Adrenal gland (tissue), 12 donors: Measurements from ENCODE around the gene MCOLN2. TPM values are rescaled to one million over a fixed set of nuclear protein-coding genes. Genes with fewer than 3 reads are reported as not detected.

ENCODE experiments used
- DNase-seq, 7 donors: peaks; one replicate each; pipeline ENCODE4 v3.0.0-alpha.2; 2019 to 2020
- H3K27ac ChIP-seq, 5 donors: fragments of 200-600 bp; sonication (generic) in 4 of 5; 1 replicate in 3 of 5; 2 replicates in 2 of 5; pipeline versions ENCODE4 v1.5.1 to v1.8.0; 2016 to 2020; ENCODE audit warnings: mild to moderate bottlenecking in 1 of 5
- H3K27me3 ChIP-seq: fragments of 200-600 bp; 2 replicates; pipeline ENCODE4 v1.8.0; 2021
- H3K36me3 ChIP-seq, 2 donors: fragments of 200-600 bp; replicated peaks in 1 of 2; 1 replicate in 1 of 2; 2 replicates in 1 of 2; pipeline versions ENCODE4 v1.5.1 to v1.8.0; 2018 to 2022
- H3K4me1 ChIP-seq, 2 donors: fragments of 200-600 bp; replicated peaks in 1 of 2; 1 replicate in 1 of 2; 2 replicates in 1 of 2; pipeline versions ENCODE4 v1.5.1 to v1.8.0; 2018 to 2021
- H3K4me3 ChIP-seq, 4 donors: fragments of 200-600 bp; sonication (generic) in 3 of 4; one replicate each; pipeline ENCODE4 v1.5.1; 2016 to 2018
- H3K9me3 ChIP-seq, 3 donors: fragments of 200-600 bp; sonication (generic) in 1 of 3; replicated peaks in 1 of 3; 1 replicate in 2 of 3; 2 replicates in 1 of 3; pipeline versions ENCODE4 v1.5.1 to v1.8.0; 2016 to 2021
- CTCF ChIP-seq, 6 experiments: fragments of 450-650 bp in 4 of 6; fragments of 200-600 bp in 2 of 6; sonication (generic) in 1 of 6; IDR thresholded peaks; 1 replicate in 5 of 6; 2 replicates in 1 of 6; pipeline versions ENCODE4 v1.5.1 to v1.8.0; 2016 to 2021; ENCODE audit warnings: antibody characterized with exemption in 6 of 6, mild to moderate bottlenecking in 2 of 6, moderate library complexity in 1 of 6
- POLR2A ChIP-seq, 2 donors: fragments of 450-650 bp; IDR thresholded peaks; one replicate each; pipeline ENCODE4 v1.6.1; 2017; ENCODE audit warnings: antibody characterized with exemption in 2 of 2, mild to moderate bottlenecking in 2 of 2, moderate library complexity in 1 of 2
- WGBS, 4 donors: extraction: QIAGEN DNeasy Blood & Tissue Kit in 2 of 4; methylation state at CpG; one replicate each; pipeline versions ENCODE4 v1.1.5 to v1.1.7; 2013 to 2017; 5-methylcytosine and 5-hydroxymethylcytosine counted together
- intact Hi-C, 2 donors: fragments of 100-400 bp; cut with DNase I; formaldehyde crosslinking; loops; one replicate each; pipeline versions ENCODE4 v1.14.1 to v1.15.0; 2022 to 2023
- polyA plus RNA-seq, 3 donors: library from polyadenylated mRNA; stranded (reverse); fragments of 200-250 nt in 2 of 3; fragments of 350-450 nt in 1 of 3; fragmentation: Illumina TruSeq in 1 of 3; extraction: RNeasy Lipid Tissue Mini Kit (QIAGEN cat#74804) in 1 of 3; gene quantifications; one replicate each; pipeline ENCODE4 v1.2.3, GENCODE V29; 2013 to 2014
- total RNA-seq, 9 donors: library from RNA; depleted of rRNA in 4 of 9; stranded (reverse); fragments of >200 nt in 4 of 9; fragments of 120-200 nt in 1 of 9; fragmentation: NEBNext Ultra II Directional in 1 of 9; extraction: Animal tissue kit (Norgen Biotek cat#: 25700) in 1 of 9; gene quantifications; one replicate each; pipeline versions ENCODE4 v1.1.0 to v1.2.4, GENCODE V29; 2013 to 2023
- donor health status: healthy with polysubstance abuse.
- donor health status: Bipolar disorder and iron deficiency.
- donor health status: DM: yes; HTN: yes; CAD: no.
- donor health status: DM: no; HTN: no; CAD: no.
- donor health status: DM: no; HTN: no; CAD: no.
- donor health status: DM: yes; HTN: yes; CAD: no.

Gene MCOLN2
- total and polyA plus RNA-seq, 12 donors, result 0.89 to 40.1 (median 14.8) TPM

- Histone ChIP-seq H3K4me1 (peaks cover 5 to 12% of the 10 kb centered on the region in 2 donors), H3K9me3 (no peaks in the 10 kb centered on the region), H3K27ac (no peak overlapping the region), H3K36me3 (no peaks in the 10 kb centered on the region), H3K4me3 (no peak overlapping the region), H3K27me3 (no peaks in the 10 kb centered on the region)
- no peak for DNase-seq
- no peak for TF ChIP-seq CTCF (IDR thresholded peaks at IDR 0.05)
- intact Hi-C loops, result loop anchor here (5.0 kb wide), 3 partner anchors 80 to 315 kb away; partner anchors contain the start of gene C1orf52 (in 1 of the 2)
- WGBS, 4 donors, result 86 to 100% (median 94%) methylated on average over 1 of the region's 1 CpG
These were observed 55.1 kb downstream of the MCOLN2 start for GRCh38 chr1:84941843-84942242.

- no peak for DNase-seq
- H3K4me3 ChIP-seq, result no peak overlapping the region
- no peak overlapping the region for H3K27ac ChIP-seq
- no peak for TF ChIP-seq POLR2A (IDR thresholded peaks at IDR 0.05)
- no peak for TF ChIP-seq CTCF (IDR thresholded peaks at IDR 0.05)
- no peaks in the 10 kb centered on the region for H3K9me3 ChIP-seq
- intact Hi-C loops, result loop anchor here (5.0 kb wide), 3 partner anchors 82 to 317 kb away; partner anchors contain the start of gene C1orf52 (in 1 of the 2)
- WGBS, 4 donors, result 80 to 90% (median 87%) methylated on average over 4 of the region's 4 CpGs
- H3K36me3 ChIP-seq, result no peaks in the 10 kb centered on the region
- H3K4me1 ChIP-seq, result peaks cover 7 to 8% of the 10 kb centered on the region in 2 donors
- H3K27me3 ChIP-seq, result no peaks in the 10 kb centered on the region
These were observed 56.4 kb downstream of the MCOLN2 start for GRCh38 chr1:84940481-84940880.

GRCh38 chr1:84939761-84940160 lies 57.2 kb downstream of the MCOLN2 start:
- H3K27ac ChIP-seq, result no peak overlapping the region
- no peak for DNase-seq
- no peaks in the 10 kb centered on the region for H3K27me3 ChIP-seq
- 93 to 97% (median 95%) methylated on average over 11 of the region's 11 CpGs for WGBS, 4 donors
- H3K9me3 ChIP-seq, result no peaks in the 10 kb centered on the region
- peaks cover 6 to 7% of the 10 kb centered on the region in 2 donors for H3K4me1 ChIP-seq
- intact Hi-C loops, result loop anchor here (5.0 to 10.0 kb wide), 5 partner anchors 83 to 318 kb away; partner anchors contain the start of gene C1orf52 (in 1 of the 2)
- TF ChIP-seq POLR2A (IDR thresholded peaks at IDR 0.05) (no peak), CTCF (IDR thresholded peaks at IDR 0.05) (no peak)
- H3K4me3 ChIP-seq, result no peak overlapping the region
- H3K36me3 ChIP-seq, result no peaks in the 10 kb centered on the region

GRCh38 chr1:84939151-84939550 lies 57.8 kb downstream of the MCOLN2 start:
- no peak for TF ChIP-seq CTCF (IDR thresholded peaks at IDR 0.05)
- TF ChIP-seq POLR2A (IDR thresholded peaks at IDR 0.05), result no peak
- Histone ChIP-seq H3K4me3 (no peak overlapping the region), H3K27ac (no peak overlapping the region), H3K36me3 (no peaks in the 10 kb centered on the region), H3K9me3 (no peaks in the 10 kb centered on the region), H3K4me1 (peaks cover 6 to 7% of the 10 kb centered on the region in 2 donors), H3K27me3 (no peaks in the 10 kb centered on the region)
- WGBS, 4 donors, result 69 to 79% (median 76%) methylated on average over 8 of the region's 8 CpGs
- intact Hi-C loops, result loop anchor here in 1 of 2 donors (5.0 to 10.0 kb wide), 2 partner anchors 184 to 308 kb away; no protein-coding TSS in a partner anchor
- DNase-seq, result peak in 1 of 7 donors; percentile 19
